Endothelial cell of umbilical vein (primary cell): ENCODE measurements around the gene SEC22A. TPM values are rescaled to one million over a fixed set of nuclear protein-coding genes. Genes with fewer than 3 reads are reported as not detected.

Source experiments
- BruUV-seq: library from RNA; stranded (reverse); fragments of 400-500 nt; replicated peaks from 2 replicates; lab custom pipeline; 2021; lab: Mats Ljungman, UMichigan
- CTCF ChIA-PET: fragments of 300-600, 350-600 bp; sonication (Branson Sonifier 250); formaldehyde crosslinking; loops from one replicate; lab custom pipeline; 2021; ENCODE audit warnings: antibody characterized with exemption, inconsistent platforms; lab: Charles Lee
- POLR2A ChIA-PET: fragments of 300-600, 350-600 bp; sonication (Branson Sonifier 250); formaldehyde crosslinking; loops from one replicate; lab custom pipeline; 2021; ENCODE audit warnings: antibody characterized with exemption, inconsistent platforms; lab: Charles Lee
- DNase-seq: peaks from one replicate; pipeline ENCODE4 v3.0.0-alpha.2; 2011; ENCODE audit warnings: low read depth, low spot score
- FAIRE-seq: peaks from 2 replicates; lab custom pipeline; 2011; peaks lifted over from hg19 to GRCh38; lab: Jason Lieb, UNC
- H2AFZ ChIP-seq: 2 replicates; pipeline ENCODE4 v1.6.0; 2012; ENCODE audit warnings: low read depth, low read length, control low read depth, inconsistent platforms
- H3K27ac ChIP-seq: 2 replicates; pipeline ENCODE4 v1.5.1; 2011; ENCODE audit warnings: low read depth, mild to moderate bottlenecking, control low read depth, low read length, moderate library complexity; ENCODE audit not compliant: insufficient read depth
- H3K27me3 ChIP-seq, 2 experiments: 2 replicates each; pipeline versions ENCODE4 v1.6.0 to v1.6.1; 2011; ENCODE audit warnings: low read length in 2 of 2, mixed read lengths in 1 of 2; ENCODE audit not compliant: control insufficient read depth in 2 of 2, insufficient read depth in 2 of 2
- H3K36me3 ChIP-seq, 2 experiments: 2 replicates in 1 of 2; 3 replicates in 1 of 2; pipeline ENCODE4 v1.5.1; 2011; ENCODE audit warnings: low read length in 2 of 2, mild to moderate bottlenecking in 1 of 2, moderate library complexity in 1 of 2; ENCODE audit not compliant: control insufficient read depth in 2 of 2, insufficient read depth in 2 of 2; ENCODE audit errors: extremely low read depth in 1 of 2
- H3K4me1 ChIP-seq: 3 replicates; pipeline ENCODE4 v1.5.1; 2011; ENCODE audit warnings: mild to moderate bottlenecking, low read length; ENCODE audit not compliant: control insufficient read depth, insufficient read depth; ENCODE audit errors: extremely low read depth
- H3K4me2 ChIP-seq: 2 replicates; pipeline ENCODE4 v1.6.1; 2011; ENCODE audit warnings: low read length, control low read depth, mixed read lengths; ENCODE audit not compliant: insufficient read depth
- H3K4me3 ChIP-seq, 3 experiments: fragments of 200-600 bp in 1 of 3; sonication (generic), shearing (Covaris generic) in 1 of 3; replicated peaks in 1 of 3; 2 replicates each; pipeline ENCODE4 v1.5.1; 2011 to 2016; ENCODE audit warnings: control low read depth in 3 of 3, low read length in 3 of 3, mild to moderate bottlenecking in 2 of 3, inconsistent platforms in 1 of 3, low read depth in 1 of 3, moderate library complexity in 1 of 3; ENCODE audit not compliant: insufficient read depth in 1 of 3
- H3K79me2 ChIP-seq: 2 replicates; pipeline ENCODE4 v1.6.0; 2012; ENCODE audit warnings: low read length, inconsistent platforms; ENCODE audit not compliant: control insufficient read depth, insufficient read depth
- H3K9ac ChIP-seq: replicated peaks from 2 replicates; pipeline ENCODE3; 2011; ENCODE audit warnings: low read length, control low read depth; ENCODE audit not compliant: insufficient read depth; ENCODE audit errors: extremely low read depth
- H3K9me1 ChIP-seq: replicated peaks from 3 replicates; pipeline ENCODE4 v1.6.0; 2011; ENCODE audit warnings: mild to moderate bottlenecking, low read length; ENCODE audit not compliant: control insufficient read depth, insufficient read depth; ENCODE audit errors: extremely low read depth
- H3K9me3 ChIP-seq: replicated peaks from 2 replicates; pipeline ENCODE4 v1.5.1; 2012; ENCODE audit warnings: low read length, inconsistent platforms; ENCODE audit not compliant: control insufficient read depth, insufficient read depth
- H4K20me1 ChIP-seq: replicated peaks from 2 replicates; pipeline ENCODE3; 2011; ENCODE audit warnings: mild to moderate bottlenecking, low read length; ENCODE audit not compliant: control insufficient read depth, insufficient read depth; ENCODE audit errors: extremely low read depth
- EZH2 ChIP-seq: IDR thresholded peaks from 2 replicates; pipeline ENCODE4 v1.6.1; 2012; ENCODE audit warnings: borderline replicate concordance, low read depth, mild to moderate bottlenecking, moderate library complexity, low read length, inconsistent platforms; ENCODE audit not compliant: severe bottlenecking
- FOS ChIP-seq: IDR thresholded peaks from 2 replicates; pipeline ENCODE4 v1.6.1; 2011; ENCODE audit warnings: mild to moderate bottlenecking, low read length, moderate library complexity, borderline replicate concordance; ENCODE audit not compliant: insufficient read depth
- GATA2 ChIP-seq: IDR thresholded peaks from 2 replicates; pipeline ENCODE4 v1.7.0; 2011; ENCODE audit warnings: low read depth, mild to moderate bottlenecking, moderate library complexity, mixed read lengths, low read length; ENCODE audit not compliant: insufficient read length, insufficient read depth
- JUN ChIP-seq: IDR thresholded peaks from 2 replicates; pipeline ENCODE4 v1.6.1; 2011; ENCODE audit warnings: borderline replicate concordance, low read depth; ENCODE audit not compliant: insufficient read length, insufficient read depth
- MYC ChIP-seq: IDR thresholded peaks from one replicate; pipeline ENCODE4 v1.6.1; 2011; ENCODE audit warnings: mild to moderate bottlenecking, low read depth, low read length
- POLR2A ChIP-seq: IDR thresholded peaks from 2 replicates; pipeline ENCODE4 v1.6.1; 2012; ENCODE audit warnings: low read depth, mild to moderate bottlenecking, control low read depth, low read length
- POLR2AphosphoS5 ChIP-seq: IDR thresholded peaks from 2 replicates; pipeline ENCODE4 v1.6.1; 2012; ENCODE audit warnings: low read depth, mild to moderate bottlenecking, control low read depth, low read length, moderate library complexity; ENCODE audit not compliant: insufficient read depth
- dilution Hi-C: fragments of 300-500 bp; cut with MboI; formaldehyde crosslinking; loops from one replicate; pipeline ENCODE4 v1.15.0; 2019; ENCODE audit warnings: low sequenced_read_pairs; ENCODE audit not compliant: extremely low pct_ligation_motif_present
- intact Hi-C: fragments of 100-400 bp; cut with micrococcal nuclease; formaldehyde crosslinking; loops from one replicate; pipeline ENCODE4 v1.10.0; 2022
- polyA plus RNA-seq, 4 experiments: library from polyadenylated mRNA; depleted of rRNA in 3 of 4; stranded (reverse) in 3 of 4; unstranded in 1 of 4; fragments of >200 nt; gene quantifications; 2 replicates each; pipeline versions ENCODE4 v1.2.1 to v1.2.3, GENCODE V29; 2011 to 2012; ENCODE audit warnings: missing spikeins in 1 of 4
- total RNA-seq: library from RNA; stranded (reverse); gene quantifications from 2 replicates; pipeline ENCODE4 v1.2.3, GENCODE V29; 2021
- TF ChIP-seq, protein P1 (sequence below), 2 donors: IDR thresholded peaks; 1 replicate in 1 of 2; 2 replicates in 1 of 2; pipeline ENCODE4 v1.5.1; 2011; ENCODE audit warnings: low read length in 2 of 2, mild to moderate bottlenecking in 2 of 2, moderate library complexity in 2 of 2, control low read depth in 1 of 2, inconsistent platforms in 1 of 2, low read depth in 1 of 2; ENCODE audit not compliant: insufficient read depth in 1 of 2; ENCODE audit errors: extremely low read depth in 1 of 2
- TF ChIP-seq, protein P2 (sequence below): IDR thresholded peaks from 2 replicates; pipeline ENCODE4 v1.6.1; 2011; ENCODE audit not compliant: insufficient read depth, insufficient read length

The SEC22A gene
- total and polyA plus RNA-seq, 2 donors (not counting 3 experiments of a cell fraction or from before 2014, with no cell fraction given): 20.1 to 26.8 TPM

DNA sequence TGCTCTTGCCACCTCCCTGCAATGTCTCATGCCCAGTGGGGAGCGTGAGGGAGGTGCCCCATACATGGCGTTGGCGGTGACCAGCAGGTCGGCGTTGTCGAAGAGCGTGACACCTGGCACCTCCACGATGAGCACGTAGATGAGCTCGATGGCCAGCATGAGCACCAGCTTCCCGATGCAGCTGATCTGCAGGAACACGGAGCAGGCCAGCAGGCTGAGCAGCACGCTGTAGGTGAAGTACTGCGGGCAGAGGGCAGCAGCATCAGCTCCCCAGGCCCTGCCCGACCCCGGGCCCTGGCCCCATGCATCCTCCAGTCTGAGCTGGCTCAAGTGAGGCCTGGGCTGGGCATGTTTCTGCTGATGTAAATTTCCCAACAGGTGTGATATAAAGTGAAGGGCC, 98.3 kb downstream of the SEC22A start:
- FAIRE-seq (no peak), DNase-seq (no peak)
- Histone ChIP-seq H4K20me1 (no peaks in the 10 kb centered on the region), H3K27me3 (no peaks in the 10 kb centered on the region), H3K4me2 (no peak overlapping the region), H2AFZ (no peak overlapping the region), H3K9me1 (no peaks in the 10 kb centered on the region), H3K9me3 (no peaks in the 10 kb centered on the region), H3K4me3 (no peak overlapping the region), H3K36me3 (no peaks in the 10 kb centered on the region), H3K27ac (no peak overlapping the region), H3K79me2 (no peaks in the 10 kb centered on the region), H3K4me1 (no peaks in the 10 kb centered on the region), H3K9ac (no peak overlapping the region)
- intact Hi-C loops: no loop called here
- no TSS peak for BruUV-seq
- ChIA-PET CTCF (no interaction called here), POLR2A (no interaction called here)
- no peak for TF ChIP-seq MYC
- no peak for TF ChIP-seq POLR2A
- no peak for TF ChIP-seq FOS
- TF ChIP-seq POLR2AphosphoS5: no peak
- TF ChIP-seq, protein P1, sequence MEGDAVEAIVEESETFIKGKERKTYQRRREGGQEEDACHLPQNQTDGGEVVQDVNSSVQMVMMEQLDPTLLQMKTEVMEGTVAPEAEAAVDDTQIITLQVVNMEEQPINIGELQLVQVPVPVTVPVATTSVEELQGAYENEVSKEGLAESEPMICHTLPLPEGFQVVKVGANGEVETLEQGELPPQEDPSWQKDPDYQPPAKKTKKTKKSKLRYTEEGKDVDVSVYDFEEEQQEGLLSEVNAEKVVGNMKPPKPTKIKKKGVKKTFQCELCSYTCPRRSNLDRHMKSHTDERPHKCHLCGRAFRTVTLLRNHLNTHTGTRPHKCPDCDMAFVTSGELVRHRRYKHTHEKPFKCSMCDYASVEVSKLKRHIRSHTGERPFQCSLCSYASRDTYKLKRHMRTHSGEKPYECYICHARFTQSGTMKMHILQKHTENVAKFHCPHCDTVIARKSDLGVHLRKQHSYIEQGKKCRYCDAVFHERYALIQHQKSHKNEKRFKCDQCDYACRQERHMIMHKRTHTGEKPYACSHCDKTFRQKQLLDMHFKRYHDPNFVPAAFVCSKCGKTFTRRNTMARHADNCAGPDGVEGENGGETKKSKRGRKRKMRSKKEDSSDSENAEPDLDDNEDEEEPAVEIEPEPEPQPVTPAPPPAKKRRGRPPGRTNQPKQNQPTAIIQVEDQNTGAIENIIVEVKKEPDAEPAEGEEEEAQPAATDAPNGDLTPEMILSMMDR (IDR thresholded peaks at IDR 0.05; ENCODE audit: extremely low read depth in 1 of 2, insufficient read depth in 1 of 2, low read depth in 1 of 2, low read length in 2 of 2): no peak
- no peak for TF ChIP-seq EZH2
- no peak for TF ChIP-seq GATA2
- dilution Hi-C loops: no loop called here

DNA sequence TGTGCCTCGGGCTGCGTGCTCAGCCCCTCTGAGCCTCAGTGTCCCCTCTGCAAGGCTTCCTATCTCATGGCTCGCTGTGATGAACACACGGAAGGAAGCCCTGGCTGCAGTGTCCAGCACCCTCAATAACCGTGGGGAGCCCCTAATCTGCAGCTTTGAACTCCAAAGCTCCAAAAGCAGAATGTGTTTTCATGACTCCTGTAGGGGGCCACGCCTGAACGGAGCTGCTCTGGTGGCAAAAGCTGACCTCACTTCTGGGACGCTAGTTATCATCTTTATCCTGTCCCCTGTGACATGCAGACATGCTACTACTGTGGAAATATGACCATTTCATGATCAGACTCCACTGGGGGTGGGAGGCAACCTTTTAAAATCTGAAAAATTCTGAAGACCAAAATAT, 98.8 kb downstream of the SEC22A start:
- POLR2A ChIA-PET: no interaction called here
- intact Hi-C loops (no loop called here), dilution Hi-C loops (no loop called here)

More for the DNA sequence above, 98.8 kb downstream of the SEC22A start:
- CTCF ChIA-PET: no interaction called here
- H3K9me1 ChIP-seq: no peaks in the 10 kb centered on the region
- no TSS peak for BruUV-seq
- no peak overlapping the region for H3K4me2 ChIP-seq
- H3K36me3 ChIP-seq: no peaks in the 10 kb centered on the region
- H2AFZ ChIP-seq: no peak overlapping the region
- FAIRE-seq (no peak), DNase-seq (no peak)
- no peaks in the 10 kb centered on the region for H3K9me3 ChIP-seq
- no peak overlapping the region for H3K9ac ChIP-seq
- no peak overlapping the region for H3K4me3 ChIP-seq
- no peaks in the 10 kb centered on the region for H3K4me1 ChIP-seq
- no peak overlapping the region for H3K27ac ChIP-seq
- TF ChIP-seq FOS (no peak), GATA2 (no peak), POLR2AphosphoS5 (no peak), JUN (no peak), MYC (no peak), POLR2A (no peak), EZH2 (no peak)
- TF ChIP-seq, protein P2, sequence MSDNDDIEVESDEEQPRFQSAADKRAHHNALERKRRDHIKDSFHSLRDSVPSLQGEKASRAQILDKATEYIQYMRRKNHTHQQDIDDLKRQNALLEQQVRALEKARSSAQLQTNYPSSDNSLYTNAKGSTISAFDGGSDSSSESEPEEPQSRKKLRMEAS: no peak
- TF ChIP-seq, protein P1 (IDR thresholded peaks at IDR 0.05; ENCODE audit: extremely low read depth in 1 of 2, insufficient read depth in 1 of 2, low read depth in 1 of 2, low read length in 2 of 2): no peak
- no peaks in the 10 kb centered on the region for H3K27me3 ChIP-seq
- no peaks in the 10 kb centered on the region for H4K20me1 ChIP-seq
- H3K79me2 ChIP-seq: no peaks in the 10 kb centered on the region
